ENCODE results near the gene PCSK6.

Gene PCSK6

GRCh38 chr15:101483462-101483861 is 6.0 kb downstream of the PCSK6 start:
- no peak overlapping the region for H3K4me3 ChIP-seq (ENCODE audit: low read depth, low read length)

- H3K4me3 ChIP-seq (ENCODE audit: low read depth, low read length), result no peak overlapping the region
Observed at GRCh38 chr15:101482526-101483371, 6.8 kb downstream of the PCSK6 start.

DNA sequence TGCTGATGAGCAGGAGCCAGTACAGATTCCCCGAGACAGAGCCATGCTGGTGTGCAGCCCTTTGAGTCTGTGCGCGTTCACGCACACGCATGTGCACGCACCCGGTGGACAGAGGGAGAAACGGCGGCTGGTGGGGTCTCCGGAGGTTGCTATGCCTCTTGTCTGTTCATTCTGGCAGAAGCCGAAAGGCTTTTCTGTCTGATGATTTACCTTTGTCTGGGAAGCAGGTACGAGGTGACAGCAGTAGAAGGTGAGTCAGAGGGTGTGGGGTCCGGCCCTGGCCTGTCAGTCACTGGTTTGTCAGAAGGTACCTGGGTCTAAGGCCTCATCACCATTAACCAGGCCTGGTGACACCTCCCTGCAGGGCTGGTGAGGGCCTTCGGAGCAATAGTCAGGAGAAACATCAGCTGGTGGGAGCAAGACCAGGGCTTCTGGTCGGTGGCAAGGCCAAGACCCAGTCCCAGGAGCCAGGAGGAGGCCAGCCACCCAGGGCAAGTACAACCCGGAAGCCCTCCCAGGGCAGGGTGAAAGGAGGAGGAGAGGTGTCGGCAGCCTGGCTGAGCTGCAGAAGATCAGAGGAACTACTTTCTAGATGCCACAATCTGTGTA is 7.5 kb downstream of the PCSK6 start:
- H3K4me3 ChIP-seq (ENCODE audit: low read depth, low read length), result no peak overlapping the region

- no peak overlapping the region for H3K4me3 ChIP-seq (ENCODE audit: low read depth, low read length)
Observed at GRCh38 chr15:101481381-101481705, 8.2 kb downstream of the PCSK6 start.

DNA sequence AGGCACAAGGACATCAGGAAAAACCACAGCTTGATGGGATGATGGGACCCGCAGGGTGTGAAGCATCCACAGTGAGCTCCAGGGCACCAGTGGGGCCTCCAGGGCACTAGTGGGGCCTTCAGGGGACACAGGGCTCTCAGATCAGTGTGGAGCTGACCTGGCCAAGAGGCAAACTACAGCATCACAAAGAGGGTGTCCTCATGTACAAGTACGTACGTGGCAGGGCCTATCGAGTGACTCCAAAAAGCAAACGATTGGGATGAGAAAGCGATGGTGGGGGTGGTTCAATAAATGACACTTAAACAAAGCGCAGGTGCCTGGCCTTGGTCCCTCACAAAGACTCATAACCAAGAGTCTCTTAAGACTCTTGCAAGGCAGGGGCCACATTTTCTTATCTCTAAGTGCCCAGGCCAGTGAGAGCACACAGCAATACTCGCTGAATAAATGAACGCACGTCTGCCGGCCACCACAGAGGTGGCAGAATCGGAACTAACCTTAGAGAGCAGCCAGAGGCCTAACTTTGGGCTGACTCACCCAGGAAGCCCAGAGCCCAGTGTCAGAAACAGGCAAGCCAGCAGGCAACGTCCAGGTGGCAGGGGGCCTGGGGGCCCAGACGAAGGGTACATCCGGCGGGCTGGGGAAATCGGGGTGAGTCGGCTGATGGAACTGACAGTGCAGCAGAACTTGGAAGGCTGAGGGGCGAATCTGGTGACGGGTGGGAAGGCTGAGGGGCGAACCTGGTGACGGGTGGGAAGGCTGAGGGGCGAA is 8.7 kb downstream of the PCSK6 start:
- no peak overlapping the region for H3K4me3 ChIP-seq (ENCODE audit: low read depth, low read length)

DNA sequence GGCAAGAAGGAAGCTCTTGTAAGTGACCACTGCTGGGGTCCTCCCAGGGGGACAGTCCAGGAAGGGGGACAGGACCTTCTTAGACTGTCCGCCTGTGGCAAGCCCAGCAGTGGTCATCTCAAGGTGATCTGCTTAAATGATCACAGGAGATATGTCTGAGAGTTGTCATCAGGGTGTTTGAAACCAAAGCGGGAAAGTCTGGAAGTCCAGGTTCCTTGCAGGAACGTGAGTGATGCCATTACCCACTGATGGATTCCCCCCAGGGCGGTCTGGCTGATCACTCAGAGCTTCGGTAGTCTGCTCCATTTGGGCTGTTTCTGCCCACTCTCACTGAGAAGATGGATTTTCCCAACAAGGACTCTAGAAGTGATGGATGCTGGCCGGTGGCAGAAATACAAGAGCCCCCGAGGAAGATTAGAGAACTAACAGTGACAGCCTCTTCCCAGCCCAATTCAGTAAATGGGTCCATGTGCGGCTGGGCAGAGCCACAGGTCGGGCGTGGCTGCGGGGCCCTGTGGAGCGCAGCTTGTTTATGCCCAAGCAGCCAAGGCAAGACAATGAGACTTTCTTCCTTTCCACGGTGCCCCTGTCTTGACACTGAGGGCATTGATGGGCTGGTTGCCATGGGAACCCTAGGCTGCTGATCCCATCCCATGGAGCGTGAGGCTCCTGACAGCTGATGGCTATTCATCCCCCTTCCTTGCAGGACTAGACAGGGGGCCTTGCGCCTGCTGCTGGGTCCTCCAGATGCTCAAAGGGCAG is 9.5 kb downstream of the PCSK6 start:
- no peak overlapping the region for H3K4me3 ChIP-seq (ENCODE audit: low read depth, low read length)

DNA sequence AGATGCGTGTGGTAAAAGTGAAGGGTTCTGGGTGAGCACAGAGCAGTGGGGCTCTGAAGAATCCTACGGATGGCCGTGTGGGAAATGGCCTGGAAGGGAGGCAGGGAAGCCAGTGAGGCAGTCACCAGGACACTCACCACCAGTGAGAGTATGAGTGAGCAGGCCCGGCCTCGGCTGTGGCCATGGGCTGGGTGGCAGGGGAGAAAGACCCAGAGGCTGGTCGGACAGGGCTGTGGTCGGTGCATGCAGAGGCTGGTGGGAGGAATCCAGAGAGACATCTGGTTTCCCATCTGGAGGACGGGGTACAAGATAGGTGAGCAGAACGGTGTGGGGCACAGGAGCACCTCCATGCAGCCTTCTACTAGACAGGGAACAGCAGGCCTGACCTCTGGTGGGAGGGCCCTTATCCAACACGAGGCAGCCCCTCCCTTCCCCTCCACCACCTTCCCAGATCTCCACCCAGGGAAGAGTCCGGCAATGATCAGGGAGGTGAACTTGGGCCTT is 10.1 kb downstream of the PCSK6 start:
- H3K4me3 ChIP-seq (ENCODE audit: low read depth, low read length), result no peak overlapping the region

DNA sequence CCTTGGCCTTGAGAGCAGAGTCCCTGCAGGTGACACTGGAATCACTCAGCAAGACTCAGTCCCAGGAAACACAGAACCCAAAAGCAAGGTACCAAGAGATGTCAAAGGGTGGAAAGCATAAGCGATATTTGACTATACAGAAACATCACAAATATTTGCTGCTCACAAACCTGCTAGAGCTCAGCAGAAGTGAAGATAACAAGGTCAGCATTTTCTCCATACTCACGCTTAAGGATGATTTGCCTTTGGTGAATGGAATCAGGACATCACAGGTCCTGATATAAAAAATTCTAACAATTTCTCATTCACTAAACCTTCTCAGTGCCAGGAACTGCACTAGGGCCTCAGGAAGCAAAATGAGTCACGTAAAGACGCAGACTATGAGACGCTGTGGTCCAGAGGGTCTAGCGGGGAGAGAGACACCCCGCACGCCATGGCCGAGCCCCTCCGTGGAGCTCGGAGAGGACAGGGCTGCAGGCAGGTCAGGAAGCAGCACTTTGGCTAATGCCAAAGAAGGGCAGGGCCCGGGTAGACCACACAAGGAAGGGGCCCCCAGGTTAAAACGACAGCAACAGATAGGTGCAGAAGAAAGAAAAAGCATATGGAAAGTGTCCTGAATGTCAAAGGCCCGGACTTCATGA is 10.7 kb downstream of the PCSK6 start:
- no peak overlapping the region for H3K4me3 ChIP-seq (ENCODE audit: low read depth, low read length)

DNA sequence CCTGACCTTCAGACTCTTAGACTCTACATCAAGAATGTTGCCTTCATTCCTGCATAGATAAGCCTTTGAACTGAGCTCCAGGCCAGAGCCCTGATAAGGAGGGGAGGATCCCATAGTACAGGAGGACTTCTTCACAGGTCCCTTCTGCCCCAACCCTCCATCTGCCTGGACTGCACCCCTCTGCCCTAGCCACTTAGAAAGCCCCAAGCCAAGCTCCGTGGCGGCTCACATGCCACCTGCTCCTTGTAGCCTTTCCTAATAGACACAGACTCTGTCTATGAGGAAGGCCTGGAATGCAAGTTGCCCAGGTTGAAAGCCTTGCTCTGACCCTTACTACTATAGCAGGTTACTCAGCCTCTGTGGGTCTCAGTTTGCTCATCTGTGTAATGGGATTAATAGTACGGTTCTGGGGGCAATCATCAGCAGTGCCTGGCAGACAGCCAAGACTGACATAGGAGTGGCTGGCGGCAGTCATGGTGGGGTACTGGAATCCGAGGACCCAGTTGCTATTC is 11.6 kb downstream of the PCSK6 start:
- no peak overlapping the region for H3K4me3 ChIP-seq (ENCODE audit: low read depth, low read length)

GRCh38 chr15:101476756-101477155 is 12.8 kb downstream of the PCSK6 start:
- no peak overlapping the region for H3K4me3 ChIP-seq (ENCODE audit: low read depth, low read length)

DNA sequence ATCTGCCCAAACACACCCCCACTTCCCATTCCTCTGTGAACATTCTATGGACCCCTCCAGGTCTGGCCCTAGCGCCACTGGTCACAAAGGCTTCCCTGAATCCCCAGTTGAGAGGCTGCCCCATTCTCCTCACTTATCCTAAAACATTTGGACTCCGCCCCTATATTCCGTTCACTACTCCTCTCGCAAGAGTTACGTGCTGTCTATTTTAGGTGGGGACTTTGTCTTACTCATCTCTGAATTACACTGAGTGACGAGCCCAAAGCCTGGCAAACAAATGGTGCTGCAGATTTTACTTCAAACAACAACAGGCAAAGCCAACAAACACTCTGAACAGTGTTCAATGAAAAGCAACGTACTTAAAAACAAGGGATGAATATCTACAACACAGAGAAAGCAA is 14.5 kb downstream of the PCSK6 start:
- no peak overlapping the region for H3K4me3 ChIP-seq (ENCODE audit: low read depth, low read length)

DNA sequence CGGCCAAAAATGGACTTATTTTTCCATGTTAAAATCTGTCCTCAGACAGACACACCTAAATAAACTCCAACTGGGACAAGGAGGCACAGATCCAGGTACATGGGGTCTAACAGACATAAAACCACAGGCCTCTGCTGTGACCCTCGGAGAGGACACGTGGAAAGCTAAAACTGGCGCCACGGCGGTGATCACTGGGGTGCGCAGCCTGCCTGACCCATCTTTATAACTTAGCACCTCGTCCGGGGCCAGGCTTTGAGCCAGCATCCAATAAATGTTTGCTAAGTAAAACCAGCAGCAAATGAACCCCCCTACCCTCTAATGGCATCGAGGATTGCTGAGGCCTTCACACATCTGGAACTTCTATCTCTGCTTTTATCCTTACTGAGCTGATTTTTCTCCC is 15.3 kb downstream of the PCSK6 start:
- H3K4me3 ChIP-seq (ENCODE audit: low read depth, low read length), result no peak overlapping the region

- H3K4me3 ChIP-seq (ENCODE audit: low read depth, low read length), result no peak overlapping the region
Observed at GRCh38 chr15:101472033-101472432, 17.5 kb downstream of the PCSK6 start.

DNA sequence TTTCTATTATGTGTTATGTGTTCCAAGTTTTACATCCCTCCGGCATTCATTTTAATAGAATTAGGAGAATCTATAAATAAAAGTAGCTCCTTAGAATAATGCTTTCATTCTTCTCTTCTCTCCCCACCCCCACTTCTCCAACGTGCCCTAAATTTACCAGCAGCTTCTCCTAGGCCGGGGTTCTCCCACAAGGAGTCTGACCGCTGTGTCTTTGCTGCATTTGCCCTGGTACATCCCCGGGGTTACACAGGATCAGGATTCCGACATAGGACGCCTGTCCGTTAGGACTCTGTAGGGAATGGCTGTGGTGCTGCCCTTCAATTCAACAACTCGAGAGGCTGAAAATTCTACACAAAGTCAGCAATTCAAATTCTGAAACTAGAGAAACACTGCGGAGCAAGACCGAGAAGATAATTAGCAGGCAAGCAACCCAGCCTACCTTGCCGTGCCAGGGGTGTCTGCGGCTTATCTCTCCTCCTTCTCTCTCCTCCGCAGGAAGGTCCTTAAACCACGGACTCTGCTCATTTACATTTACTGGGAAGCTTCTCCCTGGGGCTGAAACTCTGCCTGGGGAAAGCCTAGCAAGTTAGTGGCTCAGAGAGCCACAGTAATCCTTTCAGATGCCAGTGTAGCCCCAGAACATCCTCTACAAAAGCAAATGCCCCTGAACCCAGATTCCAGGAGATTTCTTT is 18.8 kb downstream of the PCSK6 start:
- no peak overlapping the region for H3K4me3 ChIP-seq (ENCODE audit: low read depth, low read length)

GRCh38 chr15:101469520-101470288 is 19.8 kb downstream of the PCSK6 start:
- H3K4me3 ChIP-seq (ENCODE audit: low read depth, low read length), result no peak overlapping the region

- H3K4me3 ChIP-seq (ENCODE audit: low read depth, low read length), result no peak overlapping the region
Observed at GRCh38 chr15:101466188-101466587, 23.3 kb downstream of the PCSK6 start.

- no peak overlapping the region for H3K4me3 ChIP-seq (ENCODE audit: low read depth, low read length)
Observed at GRCh38 chr15:101464999-101465669, 24.4 kb downstream of the PCSK6 start.

DNA sequence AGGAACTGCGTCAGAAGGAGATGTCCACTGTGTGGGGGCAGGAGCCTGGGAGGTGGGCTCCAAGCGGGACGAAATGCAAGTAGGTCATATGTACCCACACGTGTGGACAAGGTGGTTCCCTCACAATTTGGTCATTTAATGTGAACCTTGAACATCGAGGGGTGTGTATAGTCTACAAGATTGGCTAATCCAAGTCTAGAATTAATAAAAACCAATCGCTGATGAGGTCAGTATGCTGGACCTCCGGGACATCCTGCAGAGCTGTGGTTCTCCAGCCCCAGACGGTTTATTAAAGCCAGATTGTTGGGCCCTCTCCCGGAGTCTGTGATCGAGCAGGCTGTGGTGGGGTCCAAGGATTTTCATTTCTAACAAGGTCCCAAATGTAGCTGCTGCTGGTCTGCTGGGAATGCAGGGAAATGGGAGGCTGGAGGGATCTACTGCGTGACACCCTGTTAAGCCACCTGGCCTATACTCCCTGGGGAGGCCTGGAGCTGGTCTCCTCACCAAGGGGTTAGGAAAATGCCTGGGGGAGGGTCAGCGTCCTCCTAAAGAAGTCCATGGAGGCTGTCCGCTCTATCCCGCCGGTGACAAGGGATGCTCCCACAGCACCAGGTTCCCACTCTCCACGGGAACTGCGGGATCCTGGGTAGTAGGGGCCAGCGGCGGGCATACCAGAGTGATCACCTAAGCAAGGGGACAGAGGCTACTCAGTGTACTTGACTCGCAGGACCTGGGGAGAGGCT is 25.1 kb downstream of the PCSK6 start:
- H3K4me3 ChIP-seq (ENCODE audit: low read depth, low read length), result no peak overlapping the region
